Gastrocnemius medialis (tissue), 4 donors: ENCODE data around the gene TARM1. TPM values are rescaled to one million over a fixed set of nuclear protein-coding genes. Genes with fewer than 3 reads are reported as not detected.
"Not testable (repeated sequence)": the region's sequence is repeated elsewhere in the genome, so short reads cannot be mapped to it uniquely, and the experiment has no call there.

Experiments
- ATAC-seq, 2 donors: fragments of 150-250 bp; one replicate each; pipeline ENCODE4 v1.9.1; 2016
- DNase-seq, 2 donors: peaks; one replicate each; pipeline ENCODE4 v3.0.0-alpha.2; 2019
- H3K27ac ChIP-seq, 4 donors: fragments of 200-600 bp; sonication (generic); 1 replicate in 1 of 4; 2 replicates in 3 of 4; pipeline ENCODE4 v1.5.1; 2016 to 2018; ENCODE audit warnings: mild to moderate bottlenecking in 2 of 4, moderate library complexity in 1 of 4
- H3K27me3 ChIP-seq, 3 donors: fragments of 200-600 bp; sonication (generic) in 2 of 3; 1 replicate in 1 of 3; 2 replicates in 2 of 3; pipeline versions ENCODE4 v1.5.1 to v1.6.0; 2016 to 2019; ENCODE audit warnings: mild to moderate bottlenecking in 1 of 3, moderate library complexity in 1 of 3
- H3K36me3 ChIP-seq, 2 donors: fragments of 200-600 bp; sonication (generic) in 1 of 2; one replicate each; pipeline ENCODE4 v1.5.1; 2017 to 2018
- H3K4me1 ChIP-seq, 2 donors: fragments of 200-600 bp; sonication (generic) in 1 of 2; one replicate each; pipeline ENCODE4 v1.5.1; 2016 to 2017; ENCODE audit warnings: mild to moderate bottlenecking in 2 of 2
- H3K4me3 ChIP-seq, 4 donors: fragments of 200-600 bp; sonication (generic) in 3 of 4; 1 replicate in 1 of 4; 2 replicates in 3 of 4; pipeline ENCODE4 v1.5.1; 2016 to 2019; ENCODE audit warnings: mild to moderate bottlenecking in 2 of 4
- H3K9me3 ChIP-seq, 3 donors: fragments of 200-600 bp; sonication (generic) in 2 of 3; 1 replicate in 1 of 3; 2 replicates in 2 of 3; pipeline ENCODE4 v1.5.1; 2016 to 2019
- CTCF ChIP-seq, 5 experiments: fragments of 450-650 bp in 3 of 5; fragments of 200-600 bp in 2 of 5; sonication (generic) in 2 of 5; IDR thresholded peaks in 4 of 5; conservative IDR thresholded peaks in 1 of 5; 1 replicate in 4 of 5; 2 replicates in 1 of 5; pipeline ENCODE4 v1.5.1; 2016 to 2019; ENCODE audit warnings: antibody characterized with exemption in 5 of 5, mild to moderate bottlenecking in 3 of 5, moderate library complexity in 3 of 5
- POLR2A ChIP-seq, 2 donors: fragments of 450-650 bp; IDR thresholded peaks; one replicate each; pipeline ENCODE4 v1.6.1; 2017; ENCODE audit warnings: antibody characterized with exemption in 2 of 2, mild to moderate bottlenecking in 2 of 2, moderate library complexity in 2 of 2
- in situ Hi-C, 4 donors: fragments of 200-750 bp; cut with MboI; loops; one replicate each; pipeline versions ENCODE4 v1.15.0 to v1.8.0; 2017; ENCODE audit warnings: low sequenced_read_pairs in 4 of 4
- intact Hi-C: fragments of 100-400 bp; cut with DNase I; formaldehyde crosslinking; loops from one replicate; pipeline ENCODE4 v1.15.1; 2023; ENCODE audit warnings: low total_unique reads
- total RNA-seq, 4 donors: library from RNA; depleted of rRNA; stranded (reverse); fragments of >200 nt; gene quantifications; one replicate each; pipeline versions ENCODE4 v1.1.0 to v1.2.3, GENCODE V29; 2016

The TARM1 gene
- total RNA-seq, 4 donors from 2014 or later, result not detected

GRCh38 chr19:54099190-54099902 lies 18.2 kb upstream of the TARM1 start:
- Histone ChIP-seq H3K27me3 (peaks cover 0 to 34% (median 20%) of the 10 kb centered on the region in 3 donors), H3K27ac (no peak overlapping the region), H3K9me3 (no peaks in the 10 kb centered on the region), H3K36me3 (no peaks in the 10 kb centered on the region), H3K4me1 (peaks cover 10 to 16% of the 10 kb centered on the region in 2 donors), H3K4me3 (no peak overlapping the region)
- TF ChIP-seq POLR2A (IDR thresholded peaks at IDR 0.05) (no peak), CTCF (IDR thresholded peaks at IDR 0.05 in 4 of 5, conservative IDR thresholded peaks at IDR 0.05 in 1 of 5) (no peak)
- no peak for ATAC-seq
- DNase-seq, result no peak
- in situ Hi-C loops (no loop called here), intact Hi-C loops (no loop called here)

GRCh38 chr19:54096617-54097106 lies 15.5 kb upstream of the TARM1 start:
- in situ Hi-C loops (no loop called here), intact Hi-C loops (no loop called here)
- DNase-seq, result no peak
- TF ChIP-seq CTCF (IDR thresholded peaks at IDR 0.05 in 4 of 5, conservative IDR thresholded peaks at IDR 0.05 in 1 of 5), result no peak
- TF ChIP-seq POLR2A (IDR thresholded peaks at IDR 0.05), result no peak
- no peak overlapping the region for H3K27ac ChIP-seq
- ATAC-seq, result no peak
- no peaks in the 10 kb centered on the region for H3K9me3 ChIP-seq
- H3K4me1 ChIP-seq, result peaks cover 0 to 5% of the 10 kb centered on the region in 2 donors
- no peaks in the 10 kb centered on the region for H3K36me3 ChIP-seq
- peak overlapping the region in 2 of 4 donors; percentile 15 to 25 for H3K4me3 ChIP-seq
- peaks cover 0 to 41% (median 20%) of the 10 kb centered on the region in 3 donors for H3K27me3 ChIP-seq

- peak overlapping the region; percentile 20 to 37 (median 30) for H3K4me3 ChIP-seq
- in situ Hi-C loops, DNase-seq, H3K9me3 ChIP-seq, intact Hi-C loops, H3K36me3 ChIP-seq, ATAC-seq, H3K4me1 ChIP-seq, H3K27ac ChIP-seq: not testable (repeated sequence)
- H3K27me3 ChIP-seq, result peaks cover 0 to 41% (median 20%) of the 10 kb centered on the region in 3 donors
Observed at GRCh38 chr19:54095859-54096616, 14.9 kb upstream of the TARM1 start.

GRCh38 chr19:54095136-54095858 lies 14.1 kb upstream of the TARM1 start:
- peaks cover 0 to 41% (median 20%) of the 10 kb centered on the region in 3 donors for H3K27me3 ChIP-seq
- no peaks in the 10 kb centered on the region for H3K9me3 ChIP-seq
- intact Hi-C loops, result no loop called here
- DNase-seq, result no peak
- TF ChIP-seq CTCF (IDR thresholded peaks at IDR 0.05 in 4 of 5, conservative IDR thresholded peaks at IDR 0.05 in 1 of 5) (no peak), POLR2A (IDR thresholded peaks at IDR 0.05) (no peak)
- no peak overlapping the region for H3K27ac ChIP-seq
- no peaks in the 10 kb centered on the region for H3K36me3 ChIP-seq
- peak overlapping the region; percentile 20 to 37 (median 30) for H3K4me3 ChIP-seq
- in situ Hi-C loops, result no loop called here
- ATAC-seq, result no peak
- peaks cover 0 to 5% of the 10 kb centered on the region in 2 donors for H3K4me1 ChIP-seq
